HG03439 (cell line): ENCODE data around the gene ATP2C1.

Experiments
- ATAC-seq: cut with Tn5 transposase; IDR thresholded peaks from one replicate; pipeline ENCODE4 v1.9.1; 2021; ENCODE audit warnings: mild to moderate bottlenecking, moderate library complexity; ENCODE audit not compliant: unreplicated experiment

Gene ATP2C1

GRCh38 chr3:130894130-130894985 is 474 bp downstream of the ATP2C1 start:
- ATAC-seq: peak; percentile 7

- no peak for ATAC-seq
These were observed 1.0 kb downstream of the ATP2C1 start for GRCh38 chr3:130894986-130895280.

GRCh38 chr3:130895690-130896488 is 2.0 kb downstream of the ATP2C1 start:
- no peak for ATAC-seq

GRCh38 chr3:130897316-130897715 is 3.4 kb downstream of the ATP2C1 start:
- no peak for ATAC-seq

- ATAC-seq: no peak
These were observed 7.1 kb downstream of the ATP2C1 start for GRCh38 chr3:130900959-130901358.

- no peak for ATAC-seq
These were observed 7.8 kb downstream of the ATP2C1 start for GRCh38 chr3:130901463-130902204.

GRCh38 chr3:130903412-130903908 is 9.6 kb downstream of the ATP2C1 start:
- ATAC-seq: no peak

GRCh38 chr3:130904491-130904890 is 10.6 kb downstream of the ATP2C1 start:
- ATAC-seq: no peak

- ATAC-seq: no peak
These were observed 11.7 kb downstream of the ATP2C1 start for GRCh38 chr3:130905551-130905950.

- no peak for ATAC-seq
These were observed 12.6 kb downstream of the ATP2C1 start for GRCh38 chr3:130906374-130906995.

- no peak for ATAC-seq
These were observed 13.6 kb downstream of the ATP2C1 start for GRCh38 chr3:130907500-130907899.

GRCh38 chr3:130907966-130908365 is 14.1 kb downstream of the ATP2C1 start:
- ATAC-seq: peak; percentile 60

GRCh38 chr3:130915567-130916292 is 21.8 kb downstream of the ATP2C1 start:
- no peak for ATAC-seq

- peak; percentile 70 for ATAC-seq
These were observed 22.8 kb downstream of the ATP2C1 start for GRCh38 chr3:130916507-130917167.

GRCh38 chr3:130918328-130918727 is 24.4 kb downstream of the ATP2C1 start:
- no peak for ATAC-seq

- no peak for ATAC-seq
These were observed 31.7 kb downstream of the ATP2C1 start for GRCh38 chr3:130925628-130926027.

GRCh38 chr3:130926504-130926903 is 32.6 kb downstream of the ATP2C1 start:
- ATAC-seq: no peak

- ATAC-seq: no peak
These were observed 35.9 kb downstream of the ATP2C1 start for GRCh38 chr3:130929804-130930203.

- ATAC-seq: no peak
These were observed 39.1 kb downstream of the ATP2C1 start for GRCh38 chr3:130932979-130933378.
